Activated CD8-positive, alpha-beta memory T cell treated with anti-CD3 and anti-CD28 coated beads, Interleukin-2, amount 50 U/mL, for 24 hours (primary cell): Measurements from ENCODE around the gene MYLK2.
A peak's percentile ranks its signal among the peaks of the same experiment; 100 is the strongest.
"Not testable (repeated sequence)": the region's sequence is repeated elsewhere in the genome, so short reads cannot be mapped to it uniquely, and the experiment has no call there.

Source experiments
- DNase-seq: peaks from one replicate; pipeline ENCODE4 v3.0.0-alpha.2; 2020; ENCODE audit errors: extremely low read depth

Gene MYLK2

DNA sequence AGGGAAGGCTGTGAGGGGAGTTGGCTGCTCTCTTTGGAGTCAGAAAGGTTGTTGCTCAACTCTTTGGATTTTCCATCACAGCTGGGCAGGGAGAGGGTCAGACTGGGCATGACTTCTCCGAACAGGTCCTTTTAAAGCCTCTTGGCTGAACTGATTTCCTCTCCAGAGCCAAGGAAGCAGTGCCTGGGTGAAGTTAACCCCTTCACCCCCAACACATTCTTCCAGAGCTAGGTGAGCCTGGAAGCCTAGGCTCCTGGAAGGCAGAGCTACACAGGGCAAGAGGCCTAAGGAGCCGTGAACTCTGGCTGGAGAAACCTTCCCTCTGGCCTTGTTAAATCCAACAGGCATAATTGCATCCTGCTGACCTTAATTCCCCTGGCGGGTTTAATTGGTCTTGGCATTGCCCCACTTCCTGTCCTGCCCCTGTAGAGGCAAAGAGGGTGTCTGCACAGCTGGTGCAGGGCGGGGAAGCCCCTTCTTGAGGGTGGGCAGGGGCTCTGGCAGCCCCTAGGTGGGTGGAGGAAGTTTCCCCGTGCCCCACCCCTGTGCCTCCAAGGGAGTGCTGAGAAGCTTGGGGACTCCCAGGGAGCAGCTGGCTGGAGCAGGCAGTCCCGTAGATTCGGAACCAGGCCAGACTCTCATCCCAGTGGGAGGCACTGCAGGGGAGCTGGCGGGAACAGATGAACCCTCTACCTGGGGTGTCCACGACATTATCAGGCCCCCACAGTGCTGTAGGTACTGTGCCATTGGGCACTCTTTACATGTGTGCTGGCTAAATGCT, 3.6 kb upstream of the MYLK2 start:
- DNase-seq, result no peak

DNA sequence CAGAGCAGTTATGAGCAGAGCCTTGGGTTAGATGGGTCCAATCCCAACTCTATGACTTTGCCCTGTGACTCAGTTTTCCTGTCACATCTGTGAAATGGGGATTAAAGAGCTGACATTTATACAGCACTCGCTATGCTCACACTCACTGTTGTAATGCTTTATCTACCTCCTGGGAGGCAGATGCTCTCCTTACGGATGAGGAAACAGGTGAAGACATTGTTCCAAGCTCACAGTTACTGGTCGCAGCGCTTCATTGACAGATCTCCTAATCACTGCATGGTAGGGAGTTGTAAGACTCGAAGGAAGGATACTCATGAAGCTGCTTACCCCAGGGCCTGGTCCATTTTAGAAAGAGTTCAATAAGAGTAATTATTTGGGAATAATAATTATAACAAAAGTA, 2.9 kb upstream of the MYLK2 start:
- DNase-seq, result no peak

DNA sequence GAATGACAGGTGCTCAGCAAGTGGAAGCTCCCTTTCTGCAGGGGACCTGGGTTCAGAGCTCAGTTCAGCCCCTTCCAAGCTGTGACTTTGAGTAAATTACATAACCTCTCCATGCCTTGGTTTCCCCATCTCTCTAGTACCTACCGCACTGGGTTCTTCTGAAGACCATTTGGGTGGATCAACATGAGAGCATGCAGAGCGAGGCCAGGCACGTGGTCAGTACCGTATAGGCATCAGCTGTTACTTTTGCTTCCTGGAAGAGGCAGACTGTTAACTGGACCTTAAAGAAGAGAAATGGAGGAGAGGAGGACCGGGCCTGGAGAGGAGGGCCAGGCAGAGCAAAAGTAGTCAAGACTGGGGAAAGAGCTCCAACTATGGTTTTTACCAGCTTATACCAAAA, 1.7 kb upstream of the MYLK2 start:
- no peak for DNase-seq

DNA sequence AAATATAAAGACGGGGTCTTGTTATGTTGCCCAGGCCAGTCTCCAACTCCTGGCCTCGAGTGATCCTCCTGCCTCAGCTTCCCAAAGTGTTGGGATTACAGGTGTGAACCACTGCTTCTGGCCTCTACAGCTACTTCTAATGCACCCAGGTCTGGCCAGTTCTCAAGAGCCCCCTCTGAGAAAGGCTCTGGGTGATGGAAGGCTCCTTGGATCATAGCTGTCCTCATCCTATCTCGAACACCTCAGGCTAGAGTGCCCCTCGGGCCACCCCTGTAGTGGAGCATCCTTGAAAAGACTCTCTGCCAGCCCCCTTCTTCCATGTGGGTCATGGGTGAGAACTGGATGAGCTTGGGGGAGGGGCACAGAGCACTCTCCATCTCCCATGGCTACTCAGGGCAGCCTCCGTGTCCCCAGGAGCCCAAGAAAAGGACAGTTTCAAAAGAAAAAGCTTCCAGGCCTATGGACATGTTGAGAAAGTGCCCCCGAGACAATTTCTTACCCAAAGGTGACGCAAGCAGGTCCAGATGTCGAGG, 714 bp upstream of the MYLK2 start:
- DNase-seq, result no peak

- no peak for DNase-seq
These were observed 1.1 kb downstream of the MYLK2 start for GRCh38 chr20:31820228-31820627.

DNA sequence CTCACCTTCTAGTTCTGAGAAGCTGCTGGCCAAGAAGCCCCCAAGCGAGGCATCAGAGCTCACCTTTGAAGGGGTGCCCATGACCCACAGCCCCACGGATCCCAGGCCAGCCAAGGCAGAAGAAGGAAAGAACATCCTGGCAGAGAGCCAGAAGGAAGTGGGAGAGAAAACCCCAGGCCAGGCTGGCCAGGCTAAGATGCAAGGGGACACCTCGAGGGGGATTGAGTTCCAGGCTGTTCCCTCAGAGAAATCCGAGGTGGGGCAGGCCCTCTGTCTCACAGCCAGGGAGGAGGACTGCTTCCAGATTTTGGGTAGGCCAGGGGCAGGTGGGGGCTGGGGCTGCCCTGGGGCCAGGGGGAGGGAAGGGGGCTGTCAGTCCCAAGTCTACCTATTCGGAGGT, 2.3 kb downstream of the MYLK2 start:
- no peak for DNase-seq

GRCh38 chr20:31822421-31823330, 3.5 kb downstream of the MYLK2 start:
- DNase-seq, result peak; percentile 38

- DNase-seq, result no peak
These were observed 4.4 kb downstream of the MYLK2 start for GRCh38 chr20:31823360-31824124.

DNA sequence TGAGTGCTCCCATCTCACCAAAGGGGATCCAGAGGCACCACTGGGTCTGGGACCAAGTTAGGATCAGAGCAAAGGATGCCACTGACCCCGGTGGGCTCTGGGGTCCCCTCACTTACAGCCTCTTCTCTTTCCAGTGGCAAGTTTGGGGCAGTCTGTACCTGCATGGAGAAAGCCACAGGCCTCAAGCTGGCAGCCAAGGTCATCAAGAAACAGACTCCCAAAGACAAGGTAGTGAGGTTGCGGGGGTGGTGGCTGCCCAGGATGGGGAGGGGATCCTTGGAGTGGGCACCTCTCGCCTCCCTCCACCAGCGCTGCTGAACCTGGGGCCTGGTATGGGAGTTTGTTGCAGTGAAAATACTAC, 4.9 kb downstream of the MYLK2 start:
- DNase-seq, result no peak

DNA sequence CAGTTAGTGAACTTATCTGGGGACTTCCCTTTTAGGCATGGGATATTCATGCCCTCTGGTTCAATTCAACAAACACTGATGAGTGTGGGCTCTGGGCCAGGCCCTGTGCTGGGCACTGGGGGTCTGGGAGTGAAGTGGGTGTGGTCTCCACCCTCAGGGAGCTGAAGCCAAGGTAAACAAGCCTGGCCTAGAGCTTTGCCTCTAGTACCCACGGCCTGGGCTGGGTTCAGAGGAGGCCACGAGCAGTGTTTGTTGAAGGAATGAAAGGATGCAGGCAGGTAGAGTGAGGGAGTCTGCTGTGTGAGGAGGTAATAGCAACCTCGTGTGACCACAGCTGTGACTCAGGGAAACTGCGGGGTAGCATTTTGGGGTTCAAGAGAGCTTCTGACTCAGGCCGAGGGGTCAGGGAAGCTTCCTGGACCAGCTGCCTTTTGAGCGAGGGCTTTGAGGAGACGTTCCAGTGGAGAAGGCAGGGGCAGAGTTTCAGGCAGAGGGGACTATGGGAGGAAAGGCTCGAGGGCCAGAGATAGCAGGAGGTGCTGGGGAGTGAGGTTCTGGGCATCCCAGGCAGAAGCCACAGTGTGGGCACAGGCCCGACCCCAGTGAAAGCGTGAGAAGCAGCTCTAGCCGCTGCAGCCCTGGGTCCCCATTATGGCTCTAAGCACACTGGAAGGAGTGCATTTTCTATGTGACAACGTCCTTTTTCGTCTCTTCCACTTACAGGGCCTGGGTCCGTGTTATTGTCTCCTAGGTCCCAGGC, 5.6 kb downstream of the MYLK2 start:
- no peak for DNase-seq

DNA sequence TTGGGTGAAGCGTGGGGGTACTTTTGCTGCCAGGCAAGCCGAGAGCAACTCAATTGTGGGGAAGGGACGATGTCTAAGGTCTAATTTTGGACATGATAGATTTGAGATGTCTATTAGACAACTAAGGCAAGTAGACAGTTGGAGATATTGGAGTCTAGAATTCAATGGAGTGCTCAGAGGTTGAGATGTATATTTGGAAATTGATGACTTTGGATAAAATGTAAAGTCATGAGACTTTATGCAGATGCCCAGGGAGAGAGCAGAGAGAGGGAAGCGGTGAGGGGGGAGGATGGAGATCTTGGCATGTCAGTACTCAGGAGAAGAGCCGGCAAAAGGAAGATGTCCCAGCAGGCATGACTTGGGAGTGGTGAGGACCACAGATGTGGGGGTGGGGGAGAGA, 6.9 kb downstream of the MYLK2 start:
- no peak for DNase-seq

DNA sequence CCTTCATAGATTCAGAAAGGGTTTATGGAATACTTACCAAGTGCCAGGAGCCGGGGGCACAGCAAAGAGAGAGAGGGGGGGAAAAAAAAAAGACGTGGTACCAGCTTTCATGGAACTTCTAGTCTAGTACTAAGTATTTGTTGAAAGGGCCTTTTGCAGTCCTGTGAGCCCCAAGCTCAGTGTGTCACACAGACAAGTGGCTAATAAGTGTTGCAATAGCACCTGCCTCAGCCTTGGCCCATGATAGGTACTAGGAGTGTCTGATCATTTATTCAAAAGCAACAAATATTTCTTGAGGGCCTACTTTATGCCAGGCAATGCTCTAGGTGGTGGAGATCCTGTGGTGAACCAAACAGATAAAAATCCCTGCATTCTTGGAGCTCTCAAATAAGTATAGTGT, 7.9 kb downstream of the MYLK2 start:
- no peak for DNase-seq

DNA sequence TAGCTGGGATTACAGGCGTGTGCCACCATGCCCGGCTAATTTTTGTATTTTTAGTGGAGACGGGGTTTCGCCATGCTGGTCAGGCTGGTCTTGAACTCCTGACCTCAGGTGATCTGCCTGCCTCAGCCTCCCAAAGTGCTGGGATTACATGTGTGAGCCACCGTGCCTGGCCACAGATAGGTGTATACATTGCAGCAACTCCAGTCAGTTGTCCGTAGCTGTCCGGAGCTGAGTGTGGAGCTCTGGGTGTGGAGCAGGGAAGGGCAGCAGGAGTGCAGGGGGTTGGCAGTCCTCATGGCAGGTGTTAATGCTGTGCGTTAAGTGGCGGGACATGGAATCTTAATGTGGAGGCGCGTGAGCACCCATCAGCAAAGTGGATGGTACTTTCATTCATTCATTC, 8.9 kb downstream of the MYLK2 start:
- not testable (repeated sequence) for DNase-seq

DNA sequence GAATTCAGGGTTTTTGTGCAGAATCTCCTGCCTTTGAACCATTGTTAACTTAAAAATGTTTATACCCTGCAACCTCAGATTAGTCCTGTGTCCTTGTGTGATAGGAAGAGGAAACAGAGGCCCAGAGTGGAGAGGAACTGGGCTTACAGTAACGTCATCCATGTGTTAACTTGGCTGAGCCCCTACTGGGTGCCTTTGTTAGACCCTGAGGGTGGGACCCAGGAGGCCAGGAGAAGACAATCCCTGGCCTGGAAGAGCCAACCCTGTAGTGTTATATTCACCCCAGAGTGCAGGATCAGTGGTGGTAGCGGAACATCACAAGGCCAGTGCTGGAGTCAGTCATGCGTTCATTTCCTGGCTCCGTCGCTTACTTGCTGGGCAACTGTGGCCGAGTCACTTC, 10.6 kb downstream of the MYLK2 start:
- no peak for DNase-seq

DNA sequence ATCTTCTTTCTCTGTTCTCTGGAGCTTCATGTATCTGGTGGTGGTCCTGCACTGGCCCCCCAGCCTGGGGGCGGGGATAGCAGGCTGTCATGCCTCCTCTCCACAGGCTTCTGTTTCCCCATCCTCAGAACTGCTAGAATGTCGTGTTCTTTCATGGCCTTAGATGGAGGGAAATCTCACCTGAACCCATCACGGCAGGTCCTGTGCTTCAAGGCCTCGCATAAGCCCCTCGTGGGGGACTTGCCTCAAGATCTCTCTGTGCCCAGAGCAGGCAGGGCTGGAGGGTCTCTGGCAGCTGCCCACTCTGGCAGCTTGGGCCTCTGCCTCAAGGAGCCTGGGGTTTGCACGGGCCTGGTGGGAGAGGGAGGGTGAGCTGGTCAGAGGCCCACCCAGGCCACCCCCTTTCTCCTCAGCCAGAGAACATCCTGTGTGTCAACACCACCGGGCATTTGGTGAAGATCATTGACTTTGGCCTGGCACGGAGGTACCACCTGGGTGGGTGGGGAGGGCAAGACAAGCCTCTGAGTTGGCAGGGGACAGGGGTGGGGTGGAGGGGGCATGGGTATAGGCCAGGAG, 11.3 kb downstream of the MYLK2 start:
- no peak for DNase-seq

DNA sequence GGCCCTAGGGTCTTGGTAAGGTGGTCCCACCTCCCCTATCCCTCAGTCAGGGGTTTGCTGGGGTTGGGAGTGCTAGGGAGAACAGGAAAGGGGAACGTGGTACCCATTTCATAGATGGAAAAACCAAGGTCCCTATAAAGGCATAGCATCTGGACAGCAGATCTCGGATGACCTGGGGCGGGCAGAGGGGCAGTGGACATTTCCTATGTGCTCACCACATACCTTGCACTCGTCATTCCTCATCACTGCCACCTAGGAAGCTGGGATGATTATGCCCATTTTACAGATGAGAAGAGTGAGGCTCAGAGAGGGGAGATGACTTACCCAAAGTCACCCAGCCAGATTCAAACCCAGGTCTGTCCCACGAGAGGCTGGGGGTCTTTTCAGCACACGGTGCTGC, 12.1 kb downstream of the MYLK2 start:
- DNase-seq, result no peak

DNA sequence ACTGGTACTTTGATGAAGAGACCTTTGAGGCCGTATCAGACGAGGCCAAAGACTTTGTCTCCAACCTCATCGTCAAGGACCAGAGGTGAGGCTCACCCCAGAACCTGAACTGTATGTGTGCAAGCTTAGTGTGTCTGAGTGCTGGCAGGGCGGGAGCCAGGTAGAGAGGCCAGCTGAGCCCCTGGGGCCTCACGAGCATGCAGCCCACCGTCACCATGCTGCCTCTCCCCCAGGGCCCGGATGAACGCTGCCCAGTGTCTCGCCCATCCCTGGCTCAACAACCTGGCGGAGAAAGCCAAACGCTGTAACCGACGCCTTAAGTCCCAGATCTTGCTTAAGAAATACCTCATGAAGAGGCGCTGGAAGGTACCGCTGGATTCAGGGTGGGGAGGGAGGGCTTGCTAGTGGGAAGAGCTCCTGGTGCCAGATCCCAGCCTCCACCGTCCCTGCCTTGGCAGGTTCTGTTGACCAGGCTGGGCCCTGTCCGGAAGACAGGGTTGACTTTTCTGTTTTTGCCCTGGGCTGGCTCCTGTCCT, 12.7 kb downstream of the MYLK2 start:
- no peak for DNase-seq

DNA sequence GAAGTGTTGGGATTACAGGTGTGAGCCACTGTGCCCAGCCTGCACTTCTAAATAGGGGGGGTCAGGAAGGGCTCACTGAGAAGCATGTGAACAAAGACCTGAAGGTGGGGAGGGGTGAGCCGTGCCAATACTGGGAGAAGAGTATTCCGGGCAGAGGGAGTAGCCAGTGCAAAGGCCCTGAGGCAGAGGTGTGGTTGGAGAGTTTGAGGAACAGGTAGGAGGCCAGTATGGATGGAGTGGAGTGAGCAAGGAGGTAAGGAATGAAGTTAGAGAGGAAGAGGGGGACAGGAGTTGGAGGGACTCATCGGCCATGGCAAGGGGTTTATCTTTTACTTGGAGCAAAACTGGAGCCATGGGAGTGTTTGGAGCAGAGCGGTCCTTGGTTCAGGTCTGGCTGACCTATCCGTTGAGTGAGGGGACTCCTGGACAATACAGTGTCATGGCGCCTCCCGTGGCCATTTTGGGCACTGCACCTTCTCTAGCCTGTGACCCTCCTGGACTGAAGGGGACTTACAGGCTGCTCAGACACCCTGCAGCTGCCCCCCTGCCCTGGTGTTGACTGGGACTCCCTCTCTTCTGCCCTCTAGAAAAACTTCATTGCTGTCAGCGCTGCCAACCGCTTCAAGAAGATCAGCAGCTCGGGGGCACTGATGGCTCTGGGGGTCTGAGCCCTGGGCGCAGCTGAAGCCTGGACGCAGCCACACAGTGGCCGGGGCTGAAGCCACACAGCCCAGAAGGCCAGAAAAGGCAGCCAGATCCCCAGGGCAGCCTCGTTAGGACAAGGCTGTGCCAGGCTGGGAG, 14.2 kb downstream of the MYLK2 start:
- DNase-seq, result peak; percentile 10

GRCh38 chr20:31833931-31834521, 14.9 kb downstream of the MYLK2 start:
- DNase-seq, result no peak

- DNase-seq, result no peak
These were observed 16.4 kb downstream of the MYLK2 start for GRCh38 chr20:31835554-31835953.
